Common myeloid progenitor, CD34-positive (primary cell): ENCODE data around the gene CCDC148.
"Not testable (repeated sequence)": the region's sequence is repeated elsewhere in the genome, so short reads cannot be mapped to it uniquely, and the experiment has no call there.

Source experiments
- CTCF ChIA-PET: fragments of 350-600 bp; sonication (Branson Sonifier 250); formaldehyde crosslinking; loops from one replicate; lab custom pipeline; 2021; ENCODE audit warnings: antibody characterized with exemption; lab: Charles Lee
- POLR2A ChIA-PET: fragments of 350-600 bp; sonication (Branson Sonifier 250); formaldehyde crosslinking; loops from one replicate; lab custom pipeline; 2021; ENCODE audit warnings: antibody characterized with exemption; lab: Charles Lee
- DNase-seq, 3 donors: peaks; one replicate each; pipeline versions ENCODE4 v3.0.0 to v3.0.0-alpha.2; 2013
- H3K27ac ChIP-seq, 2 experiments: 1 replicate in 1 of 2; 2 replicates in 1 of 2; pipeline ENCODE4 v1.7.0; 2013; ENCODE audit warnings: inconsistent platforms in 2 of 2, low read length in 2 of 2, mild to moderate bottlenecking in 2 of 2, low read depth in 1 of 2, moderate library complexity in 1 of 2; ENCODE audit not compliant: severe bottlenecking in 2 of 2, insufficient read depth in 1 of 2, poor library complexity in 1 of 2
- H3K27me3 ChIP-seq, 5 experiments: replicated peaks in 2 of 5; 1 replicate in 3 of 5; 2 replicates in 2 of 5; pipeline versions ENCODE4 v1.6.1 to v1.7.0; 2013; ENCODE audit warnings: low read length in 4 of 5, mild to moderate bottlenecking in 2 of 5, moderate library complexity in 2 of 5, inconsistent platforms in 1 of 5; ENCODE audit not compliant: insufficient read depth in 5 of 5, control insufficient read depth in 4 of 5
- H3K36me3 ChIP-seq, 4 experiments: 1 replicate in 2 of 4; 2 replicates in 2 of 4; pipeline versions ENCODE4 v1.6.1 to v1.7.0; 2013; ENCODE audit warnings: low read length in 3 of 4, control low read depth in 1 of 4, mild to moderate bottlenecking in 1 of 4; ENCODE audit not compliant: control insufficient read depth in 4 of 4, insufficient read depth in 4 of 4
- H3K4me1 ChIP-seq, 4 experiments: 1 replicate in 3 of 4; 2 replicates in 1 of 4; pipeline versions ENCODE4 v1.6.1 to v1.7.1; 2013; ENCODE audit warnings: low read length in 3 of 4, mild to moderate bottlenecking in 3 of 4, control low read depth in 1 of 4, inconsistent platforms in 1 of 4, moderate library complexity in 1 of 4; ENCODE audit not compliant: control insufficient read depth in 4 of 4, insufficient read depth in 4 of 4; ENCODE audit errors: control extremely low read depth in 1 of 4
- H3K4me3 ChIP-seq, 7 experiments: 1 replicate in 4 of 7; 2 replicates in 3 of 7; pipeline versions ENCODE4 v1.5.1 to v1.7.0; 2013; ENCODE audit warnings: mild to moderate bottlenecking in 7 of 7, low read length in 6 of 7, moderate library complexity in 6 of 7, inconsistent platforms in 2 of 7, low read depth in 2 of 7, control low read depth in 1 of 7; ENCODE audit not compliant: insufficient read depth in 4 of 7, control insufficient read depth in 1 of 7; ENCODE audit errors: extremely low read depth in 1 of 7
- H3K9me3 ChIP-seq, 5 experiments: 1 replicate in 4 of 5; 2 replicates in 1 of 5; pipeline versions ENCODE4 v1.6.1 to v1.7.1; 2013; ENCODE audit warnings: low read length in 4 of 5, mild to moderate bottlenecking in 2 of 5, inconsistent platforms in 1 of 5, low read depth in 1 of 5, moderate library complexity in 1 of 5; ENCODE audit not compliant: control insufficient read depth in 4 of 5, insufficient read depth in 2 of 5; ENCODE audit errors: control extremely low read depth in 1 of 5
- WGBS: methylation state at CpG from one replicate; pipeline ENCODE4 v1.1.5; 2013; ENCODE audit not compliant: insufficient coverage; 5-methylcytosine and 5-hydroxymethylcytosine counted together

The CCDC148 gene

DNA sequence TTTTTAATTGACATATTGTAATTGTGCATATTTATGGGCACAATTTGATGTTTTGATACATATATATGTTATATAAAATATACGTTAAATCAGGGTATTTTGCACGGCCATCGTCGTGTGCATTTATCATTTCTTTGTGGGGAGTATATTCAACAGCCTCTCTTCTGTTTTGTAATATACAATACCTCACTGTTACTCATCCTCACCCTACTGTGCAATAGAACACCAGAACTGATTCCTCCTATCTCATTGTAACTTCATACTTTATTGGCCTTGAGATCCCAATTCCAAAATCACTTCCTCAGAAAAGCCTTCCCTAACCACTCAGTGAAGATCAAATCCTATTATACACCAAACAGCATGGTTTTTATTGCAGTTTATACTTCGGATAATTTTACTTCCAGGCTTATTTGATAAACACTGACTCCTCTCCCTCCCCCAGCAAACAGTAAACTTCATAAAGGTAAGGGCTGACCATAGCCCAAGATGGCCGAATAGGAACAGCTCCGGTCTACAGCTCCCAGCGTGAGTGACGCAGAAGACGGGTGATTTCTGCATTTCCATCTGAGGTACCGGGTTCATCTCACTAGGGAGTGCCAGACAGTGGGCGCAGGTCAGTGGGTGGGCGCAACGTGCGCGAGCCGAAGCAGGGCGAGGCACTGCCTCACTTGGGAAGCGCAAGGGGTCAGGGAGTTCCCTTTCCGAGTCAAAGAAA is 105.6 kb downstream of the CCDC148 start:
- POLR2A ChIA-PET, H3K4me3 ChIP-seq, DNase-seq, H3K9me3 ChIP-seq, H3K36me3 ChIP-seq, H3K27ac ChIP-seq, H3K27me3 ChIP-seq, CTCF ChIA-PET, H3K4me1 ChIP-seq: not testable (repeated sequence)
- WGBS, result 96% methylated on average over 15 of the region's 20 CpGs

GRCh38 chr2:158346032-158346431 is 110.5 kb downstream of the CCDC148 start:
- WGBS, result 100% methylated on average over 2 of the region's 2 CpGs
- CTCF ChIA-PET, result no interaction called here

GRCh38 chr2:158339513-158339912 is 117.0 kb downstream of the CCDC148 start:
- Histone ChIP-seq H3K4me3 (peak overlapping the region in 1 of 7 experiments; percentile 11), H3K27me3 (no peaks in the 10 kb centered on the region), H3K36me3 (no peaks in the 10 kb centered on the region), H3K27ac (no peak overlapping the region), H3K9me3 (peaks cover 0 to 2% (median 0%) of the 10 kb centered on the region in 5 experiments), H3K4me1 (peaks cover 0 to 11% (median 0%) of the 10 kb centered on the region in 4 experiments)
- DNase-seq, result no peak
- POLR2A ChIA-PET, result no interaction called here
- CTCF ChIA-PET, result no interaction called here

More at GRCh38 chr2:158346032-158346431, 110.5 kb downstream of the CCDC148 start:
- H3K4me1 ChIP-seq, result no peaks in the 10 kb centered on the region
- no peaks in the 10 kb centered on the region for H3K36me3 ChIP-seq
- no peak for DNase-seq
- no peaks in the 10 kb centered on the region for H3K27me3 ChIP-seq
- no peak overlapping the region for H3K27ac ChIP-seq
- H3K9me3 ChIP-seq, result no peaks in the 10 kb centered on the region
- no peak overlapping the region for H3K4me3 ChIP-seq
- POLR2A ChIA-PET, result no interaction called here

- H3K36me3 ChIP-seq, result no peaks in the 10 kb centered on the region
- H3K4me3 ChIP-seq, result no peak overlapping the region
- no peak overlapping the region for H3K27ac ChIP-seq
- H3K27me3 ChIP-seq, result no peaks in the 10 kb centered on the region
- POLR2A ChIA-PET, result no interaction called here
- H3K4me1 ChIP-seq, result peaks cover 0 to 11% (median 0%) of the 10 kb centered on the region in 4 experiments
- CTCF ChIA-PET, result interaction anchor here (1.2 kb wide), 1 partner anchor 65 kb away, joined by 3 read pairs; no protein-coding TSS in a partner anchor
- peaks cover 0 to 2% (median 0%) of the 10 kb centered on the region in 5 experiments for H3K9me3 ChIP-seq
- no peak for DNase-seq
These were observed 119.5 kb downstream of the CCDC148 start for GRCh38 chr2:158337018-158337417.

GRCh38 chr2:158331799-158332198 is 124.8 kb downstream of the CCDC148 start:
- H3K4me1 ChIP-seq, H3K27me3 ChIP-seq, H3K9me3 ChIP-seq, POLR2A ChIA-PET, H3K27ac ChIP-seq, H3K36me3 ChIP-seq, H3K4me3 ChIP-seq, DNase-seq, CTCF ChIA-PET: not testable (repeated sequence)
- no CpG with 5 or more reads among the region's 2 CpGs for WGBS

GRCh38 chr2:158325782-158326340 is 130.7 kb downstream of the CCDC148 start:
- no peak for DNase-seq
- Histone ChIP-seq H3K36me3 (no peaks in the 10 kb centered on the region), H3K4me1 (no peaks in the 10 kb centered on the region), H3K4me3 (no peak overlapping the region), H3K27ac (no peak overlapping the region), H3K27me3 (no peaks in the 10 kb centered on the region), H3K9me3 (peaks cover 0 to 4% (median 0%) of the 10 kb centered on the region in 5 experiments)
- CTCF ChIA-PET, result interaction anchor here (1.0 kb wide), 1 partner anchor 9 kb away, joined by 4 read pairs; no protein-coding TSS in a partner anchor
- WGBS, result 100% methylated on average over 2 of the region's 2 CpGs
- POLR2A ChIA-PET, result no interaction called here

DNA sequence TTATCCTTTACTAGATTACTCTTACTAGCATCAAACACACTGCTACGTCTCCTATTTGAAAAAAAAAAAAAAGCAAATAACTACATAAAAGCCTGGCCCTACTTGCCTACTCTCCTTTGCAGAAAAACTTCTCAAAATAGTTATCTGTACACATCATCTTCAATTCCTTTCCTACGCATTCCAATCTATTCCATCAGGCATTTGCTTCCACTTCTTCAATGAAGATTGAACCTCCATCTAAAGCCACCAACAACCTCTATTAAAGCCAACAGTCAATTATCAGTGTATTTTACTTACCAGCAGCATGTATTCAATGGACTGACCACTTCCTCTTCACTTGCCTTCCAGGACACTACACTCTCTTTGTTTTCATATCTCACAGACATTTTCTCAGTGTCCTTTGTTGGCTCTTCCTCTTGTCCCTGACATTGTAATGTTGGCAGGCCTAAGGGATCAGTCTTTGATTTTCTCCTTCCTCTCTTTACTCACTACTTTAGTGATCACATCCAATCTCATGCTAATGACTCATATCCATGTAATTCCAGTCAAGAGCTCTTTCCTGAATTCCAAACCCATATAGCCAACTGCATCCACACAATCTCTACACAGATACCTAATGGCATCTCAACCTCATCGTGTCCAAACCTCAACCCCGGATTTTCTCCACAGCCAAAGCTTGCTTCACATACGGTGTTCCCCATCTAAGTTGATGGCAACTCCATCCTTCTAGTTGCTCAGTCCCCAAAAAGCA is 131.3 kb downstream of the CCDC148 start:
- 95% methylated on average over 5 of the region's 5 CpGs for WGBS
- Histone ChIP-seq H3K9me3 (peaks cover 0 to 4% (median 0%) of the 10 kb centered on the region in 5 experiments), H3K4me3 (no peak overlapping the region), H3K4me1 (no peaks in the 10 kb centered on the region), H3K27ac (no peak overlapping the region), H3K27me3 (no peaks in the 10 kb centered on the region), H3K36me3 (no peaks in the 10 kb centered on the region)
- DNase-seq, result no peak
- ChIA-PET CTCF (interaction anchor here (1.0 kb wide), 1 partner anchor 8 kb away, joined by 4 read pairs; no protein-coding TSS in a partner anchor), POLR2A (no interaction called here)
